OCI-LY7 (cell line): ENCODE results near the gene IL6ST.

Experiments
- EZH2phosphoT487 ChIP-seq: fragments of 200-600 bp; sonication (generic); IDR thresholded peaks from 2 replicates; pipeline ENCODE4 v1.6.1; 2018; ENCODE audit warnings: low read depth, borderline replicate concordance, mild to moderate bottlenecking, mixed run types, antibody characterized with exemption, low read length, moderate library complexity, mixed read lengths
- TF ChIP-seq, protein P1 (sequence below): fragments of 200-600 bp; sonication (generic); conservative IDR thresholded peaks from 2 replicates; pipeline ENCODE4 v1.5.1; 2014; ENCODE audit warnings: mild to moderate bottlenecking, antibody characterized with exemption, low read length, moderate library complexity, mixed read lengths

DNA sequence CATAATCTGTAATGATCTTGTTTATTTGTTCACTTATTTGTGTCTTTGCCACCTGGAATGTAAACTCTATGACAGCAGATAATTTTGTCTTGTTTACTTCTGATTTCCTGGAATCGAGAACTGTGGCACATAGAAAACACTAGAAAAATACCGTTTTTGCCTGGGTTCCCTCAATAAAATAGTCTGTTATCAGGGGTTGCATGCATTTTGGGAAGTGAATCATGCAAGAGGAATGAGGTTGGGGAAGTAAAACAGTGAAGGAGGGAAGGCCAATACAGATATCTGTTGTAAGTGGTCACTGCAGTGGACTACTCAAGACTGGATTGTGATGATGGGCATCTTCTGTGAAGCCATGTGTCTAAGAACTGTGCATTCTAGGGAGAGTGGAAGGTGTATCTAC, 45.2 kb upstream of the IL6ST start:
- TF ChIP-seq, protein P1, sequence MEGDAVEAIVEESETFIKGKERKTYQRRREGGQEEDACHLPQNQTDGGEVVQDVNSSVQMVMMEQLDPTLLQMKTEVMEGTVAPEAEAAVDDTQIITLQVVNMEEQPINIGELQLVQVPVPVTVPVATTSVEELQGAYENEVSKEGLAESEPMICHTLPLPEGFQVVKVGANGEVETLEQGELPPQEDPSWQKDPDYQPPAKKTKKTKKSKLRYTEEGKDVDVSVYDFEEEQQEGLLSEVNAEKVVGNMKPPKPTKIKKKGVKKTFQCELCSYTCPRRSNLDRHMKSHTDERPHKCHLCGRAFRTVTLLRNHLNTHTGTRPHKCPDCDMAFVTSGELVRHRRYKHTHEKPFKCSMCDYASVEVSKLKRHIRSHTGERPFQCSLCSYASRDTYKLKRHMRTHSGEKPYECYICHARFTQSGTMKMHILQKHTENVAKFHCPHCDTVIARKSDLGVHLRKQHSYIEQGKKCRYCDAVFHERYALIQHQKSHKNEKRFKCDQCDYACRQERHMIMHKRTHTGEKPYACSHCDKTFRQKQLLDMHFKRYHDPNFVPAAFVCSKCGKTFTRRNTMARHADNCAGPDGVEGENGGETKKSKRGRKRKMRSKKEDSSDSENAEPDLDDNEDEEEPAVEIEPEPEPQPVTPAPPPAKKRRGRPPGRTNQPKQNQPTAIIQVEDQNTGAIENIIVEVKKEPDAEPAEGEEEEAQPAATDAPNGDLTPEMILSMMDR: no peak
- no peak for TF ChIP-seq EZH2phosphoT487
